Right lobe of liver (tissue), 6 donors: ENCODE data around the gene CALHM3. TPM values are rescaled to one million over a fixed set of nuclear protein-coding genes. Genes with fewer than 3 reads are reported as not detected.
"Not testable (repeated sequence)": the region's sequence is repeated elsewhere in the genome, so short reads cannot be mapped to it uniquely, and the experiment has no call there.

Experiments used
- ATAC-seq, 4 donors: fragments of 200-7000 bp; cut with Tn5 transposase; one replicate each; pipeline ENCODE4 v1.9.1; 2020; ENCODE audit warnings: mild to moderate bottlenecking in 4 of 4, moderate library complexity in 4 of 4
- DNase-seq, 3 donors: peaks; one replicate each; pipeline ENCODE4 v3.0.0-alpha.2; 2020
- H3K27ac ChIP-seq, 3 donors: fragments of 200-600 bp; one replicate each; pipeline ENCODE4 v1.8.0; 2022
- H3K27me3 ChIP-seq, 2 donors: fragments of 200-600 bp; one replicate each; pipeline ENCODE4 v1.8.0; 2022
- H3K36me3 ChIP-seq, 4 donors: fragments of 200-600 bp; sonication (generic) in 1 of 4; one replicate each; pipeline versions ENCODE4 v1.5.1 to v1.8.0; 2017 to 2022; ENCODE audit warnings: control low read depth in 1 of 4
- H3K4me1 ChIP-seq, 4 donors: fragments of 200-600 bp; sonication (generic) in 1 of 4; one replicate each; pipeline versions ENCODE4 v1.5.1 to v1.8.0; 2017 to 2022; ENCODE audit warnings: control low read depth in 1 of 4
- H3K4me3 ChIP-seq, 3 donors: fragments of 200-600 bp; one replicate each; pipeline ENCODE4 v1.8.0; 2022
- H3K9me3 ChIP-seq, 4 donors: fragments of 200-600 bp; sonication (generic) in 1 of 4; one replicate each; pipeline versions ENCODE4 v1.5.1 to v1.8.0; 2017 to 2022; ENCODE audit warnings: control low read depth in 1 of 4
- POLR2A ChIP-seq: fragments of 450-650 bp; IDR thresholded peaks from one replicate; pipeline ENCODE4 v1.6.1; 2017; ENCODE audit warnings: antibody characterized with exemption, mild to moderate bottlenecking
- WGBS: methylation state at CpG from one replicate; pipeline ENCODE4 v1.1.6; 2018; ENCODE audit warnings: low coverage, low lambda C conversion rate; ENCODE audit not compliant: insufficient coverage; ENCODE audit errors: missing lambda C conversion rate; 5-methylcytosine and 5-hydroxymethylcytosine counted together
- intact Hi-C, 2 donors: fragments of 100-400 bp; cut with DNase I; formaldehyde crosslinking; loops; one replicate each; pipeline versions ENCODE4 v1.11.2 to v1.14.1; 2022
- long read RNA-seq: library from polyadenylated mRNA; unstranded; transcript quantifications from one replicate; pipeline ENCODE4 v2.0.0, GENCODE V29; 2019
- total RNA-seq, 6 experiments: library from RNA; depleted of rRNA in 2 of 6; stranded (reverse); fragments of >200 nt in 2 of 6; fragmentation: NEBNext Ultra II Directional in 3 of 6; extraction: Animal tissue kit (Norgen Biotek cat#: 25700) in 3 of 6; gene quantifications; one replicate each; pipeline versions ENCODE4 v1.1.0 to v1.2.4, GENCODE V29; 2016 to 2023
- TF ChIP-seq, protein P1 (sequence below), 4 donors: fragments of 200-600 bp in 3 of 4; fragments of 450-650 bp in 1 of 4; IDR thresholded peaks; one replicate each; pipeline versions ENCODE4 v1.5.1 to v1.8.0; 2016 to 2022; ENCODE audit warnings: antibody characterized with exemption in 4 of 4, mild to moderate bottlenecking in 2 of 4
- donor health status: DM: no; HTN: yes; CAD: no.
- donor health status: DM: no; HTN: no; CAD: no.
- donor health status: DM: no; HTN: no; CAD: no.
- donor health status: DM: no; HTN: yes; CAD: no.
- donor health status: DM: no; HTN: yes; CAD: no.

Gene CALHM3, protein sequence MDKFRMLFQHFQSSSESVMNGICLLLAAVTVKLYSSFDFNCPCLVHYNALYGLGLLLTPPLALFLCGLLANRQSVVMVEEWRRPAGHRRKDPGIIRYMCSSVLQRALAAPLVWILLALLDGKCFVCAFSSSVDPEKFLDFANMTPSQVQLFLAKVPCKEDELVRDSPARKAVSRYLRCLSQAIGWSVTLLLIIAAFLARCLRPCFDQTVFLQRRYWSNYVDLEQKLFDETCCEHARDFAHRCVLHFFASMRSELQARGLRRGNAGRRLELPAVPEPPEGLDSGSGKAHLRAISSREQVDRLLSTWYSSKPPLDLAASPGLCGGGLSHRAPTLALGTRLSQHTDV
- total RNA-seq, result not detected
- long read RNA-seq, result 0 reads

DNA sequence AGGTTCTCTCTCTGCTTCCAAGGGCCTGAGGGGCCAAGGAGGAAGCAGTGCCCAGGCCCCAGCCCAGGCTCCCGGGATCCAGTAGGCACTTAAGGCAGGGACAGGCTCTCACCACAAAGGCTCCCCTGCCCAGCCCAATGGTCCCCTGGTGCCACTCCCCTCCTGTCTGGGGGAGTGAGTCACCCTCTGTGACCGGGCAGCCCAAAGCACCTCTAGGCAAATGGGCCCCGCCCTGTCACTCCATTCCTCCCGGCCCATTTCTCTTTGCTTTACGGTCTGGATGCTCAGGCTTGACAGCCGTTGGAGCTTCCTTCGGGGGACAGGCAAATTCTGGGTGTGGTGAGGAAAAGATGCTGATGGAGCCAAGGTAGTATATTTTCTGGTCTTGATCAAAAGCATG, at the start of gene CALHM3:
CALHM3 (minus strand) TSS at position 106 of the 400 bp plus-strand sequence. CDS start 208 bp downstream, outside the sequence.
- no peak for DNase-seq
- H3K4me1 ChIP-seq, result no peaks in the 10 kb centered on the region
- TF ChIP-seq, protein P1, sequence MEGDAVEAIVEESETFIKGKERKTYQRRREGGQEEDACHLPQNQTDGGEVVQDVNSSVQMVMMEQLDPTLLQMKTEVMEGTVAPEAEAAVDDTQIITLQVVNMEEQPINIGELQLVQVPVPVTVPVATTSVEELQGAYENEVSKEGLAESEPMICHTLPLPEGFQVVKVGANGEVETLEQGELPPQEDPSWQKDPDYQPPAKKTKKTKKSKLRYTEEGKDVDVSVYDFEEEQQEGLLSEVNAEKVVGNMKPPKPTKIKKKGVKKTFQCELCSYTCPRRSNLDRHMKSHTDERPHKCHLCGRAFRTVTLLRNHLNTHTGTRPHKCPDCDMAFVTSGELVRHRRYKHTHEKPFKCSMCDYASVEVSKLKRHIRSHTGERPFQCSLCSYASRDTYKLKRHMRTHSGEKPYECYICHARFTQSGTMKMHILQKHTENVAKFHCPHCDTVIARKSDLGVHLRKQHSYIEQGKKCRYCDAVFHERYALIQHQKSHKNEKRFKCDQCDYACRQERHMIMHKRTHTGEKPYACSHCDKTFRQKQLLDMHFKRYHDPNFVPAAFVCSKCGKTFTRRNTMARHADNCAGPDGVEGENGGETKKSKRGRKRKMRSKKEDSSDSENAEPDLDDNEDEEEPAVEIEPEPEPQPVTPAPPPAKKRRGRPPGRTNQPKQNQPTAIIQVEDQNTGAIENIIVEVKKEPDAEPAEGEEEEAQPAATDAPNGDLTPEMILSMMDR (IDR thresholded peaks at IDR 0.05), result no peak
- TF ChIP-seq POLR2A, result no peak
- H3K9me3 ChIP-seq, result no peaks in the 10 kb centered on the region
- H3K27ac ChIP-seq, result no peak within 1 kb of the TSS
- peak in 1 of 4 donors; percentile 13 for ATAC-seq
- no peak within 1 kb of the TSS for H3K4me3 ChIP-seq
- no peaks in the 10 kb centered on the region for H3K27me3 ChIP-seq
- intact Hi-C loops, result loop anchor here in 1 of 2 donors (5.0 kb wide), 1 partner anchor 62 kb away; no protein-coding TSS in a partner anchor
- no peaks in the 10 kb centered on the region for H3K36me3 ChIP-seq
- WGBS, result 44% methylated on average over 3 of the region's 7 CpGs

- ATAC-seq, result peak; percentile 14 to 73 (median 64)
Observed at GRCh38 chr10:103528549-103528948, 49.5 kb upstream of the CALHM3 start.

DNA sequence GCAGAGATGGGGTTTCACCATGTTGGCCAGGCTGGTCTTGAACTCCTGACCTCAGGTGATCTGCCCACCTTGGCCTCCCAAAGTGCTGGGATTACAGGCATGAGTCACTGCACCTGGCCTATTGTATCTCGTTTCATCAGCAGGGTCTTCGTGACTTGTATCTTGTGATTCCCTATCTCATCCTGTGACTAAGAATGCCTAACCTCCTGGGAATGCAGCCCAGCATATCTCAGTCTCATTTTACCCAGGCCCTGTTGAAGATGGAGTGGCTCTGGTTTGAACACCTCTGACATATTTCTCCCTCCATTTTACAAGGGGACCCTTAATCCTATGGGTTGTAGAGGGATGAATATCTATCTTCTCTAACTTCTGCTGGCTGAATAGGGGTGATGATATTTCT, 48.4 kb upstream of the CALHM3 start:
- 64% methylated on average over 2 of the region's 2 CpGs for WGBS
- H3K9me3 ChIP-seq, H3K4me3 ChIP-seq, H3K27me3 ChIP-seq, intact Hi-C loops, ATAC-seq, H3K27ac ChIP-seq, DNase-seq, H3K36me3 ChIP-seq: not testable (repeated sequence)
- H3K4me1 ChIP-seq, result peaks cover 0 to 12% (median 0%) of the 10 kb centered on the region in 4 donors

More at GRCh38 chr10:103528549-103528948, 49.5 kb upstream of the CALHM3 start:
- Histone ChIP-seq H3K4me1 (peaks cover 0 to 12% (median 0%) of the 10 kb centered on the region in 4 donors), H3K4me3 (no peak overlapping the region), H3K36me3 (no peaks in the 10 kb centered on the region), H3K27ac (no peak overlapping the region), H3K9me3 (no peaks in the 10 kb centered on the region), H3K27me3 (no peaks in the 10 kb centered on the region)
- DNase-seq, result no peak
- intact Hi-C loops, result no loop called here
- TF ChIP-seq, protein P1 (IDR thresholded peaks at IDR 0.05), result no peak
- no peak for TF ChIP-seq POLR2A

DNA sequence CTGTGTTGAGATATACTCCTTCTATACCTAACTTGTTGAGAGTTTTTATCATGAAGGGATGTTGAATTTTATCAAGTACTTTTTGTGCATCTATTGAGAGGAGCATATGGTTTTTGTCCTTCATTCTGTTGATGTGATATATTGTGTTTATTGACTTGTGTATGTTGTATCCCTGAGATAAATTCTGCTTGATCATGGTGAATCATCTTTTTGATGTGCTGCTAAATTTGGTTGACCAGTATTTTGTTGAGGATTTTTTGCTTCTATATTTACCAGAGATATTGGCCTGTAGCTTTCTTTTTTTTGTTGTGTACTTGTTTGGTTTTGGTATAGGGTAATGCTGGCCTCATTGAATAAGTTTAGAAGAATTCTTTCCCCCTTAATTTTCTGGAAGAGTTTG, 46.9 kb upstream of the CALHM3 start:
- intact Hi-C loops, result no loop called here
- Histone ChIP-seq H3K36me3 (no peaks in the 10 kb centered on the region), H3K27me3 (no peaks in the 10 kb centered on the region), H3K4me3 (no peak overlapping the region), H3K4me1 (peaks cover 0 to 12% (median 0%) of the 10 kb centered on the region in 4 donors), H3K9me3 (no peaks in the 10 kb centered on the region), H3K27ac (no peak overlapping the region)
- ATAC-seq (no peak), DNase-seq (no peak)
- no peak for TF ChIP-seq POLR2A
- TF ChIP-seq, protein P1 (IDR thresholded peaks at IDR 0.05), result no peak

- intact Hi-C loops, result no loop called here
- H3K27me3 ChIP-seq, result no peaks in the 10 kb centered on the region
- no peaks in the 10 kb centered on the region for H3K9me3 ChIP-seq
- H3K36me3 ChIP-seq, result no peaks in the 10 kb centered on the region
- WGBS, result 85% methylated on average over 4 of the region's 4 CpGs
- ATAC-seq, result no peak
- TF ChIP-seq, protein P1 (IDR thresholded peaks at IDR 0.05), result no peak
- no peak for TF ChIP-seq POLR2A
- H3K4me3 ChIP-seq, result no peak overlapping the region
- no peak overlapping the region for H3K27ac ChIP-seq
- no peak for DNase-seq
- H3K4me1 ChIP-seq, result peaks cover 0 to 6% (median 0%) of the 10 kb centered on the region in 4 donors
Observed at GRCh38 chr10:103523683-103524082, 44.6 kb upstream of the CALHM3 start.

GRCh38 chr10:103522006-103522405, 43.0 kb upstream of the CALHM3 start:
- DNase-seq, intact Hi-C loops, H3K27me3 ChIP-seq, H3K27ac ChIP-seq, H3K9me3 ChIP-seq, H3K4me1 ChIP-seq, H3K4me3 ChIP-seq, H3K36me3 ChIP-seq, ATAC-seq: not testable (repeated sequence)
- 80% methylated on average over 6 of the region's 7 CpGs for WGBS
